ENCODE measurements around the gene NBDY. TPM values are rescaled to one million over a fixed set of nuclear protein-coding genes. Genes with fewer than 3 reads are reported as not detected.
"Not testable (repeated sequence)": the region's sequence is repeated elsewhere in the genome, so short reads cannot be mapped to it uniquely, and the experiment has no call there.

Gene NBDY
- total and polyA plus RNA-seq, 4 donors: 0.84 to 10.4 (median 5.2) TPM

DNA sequence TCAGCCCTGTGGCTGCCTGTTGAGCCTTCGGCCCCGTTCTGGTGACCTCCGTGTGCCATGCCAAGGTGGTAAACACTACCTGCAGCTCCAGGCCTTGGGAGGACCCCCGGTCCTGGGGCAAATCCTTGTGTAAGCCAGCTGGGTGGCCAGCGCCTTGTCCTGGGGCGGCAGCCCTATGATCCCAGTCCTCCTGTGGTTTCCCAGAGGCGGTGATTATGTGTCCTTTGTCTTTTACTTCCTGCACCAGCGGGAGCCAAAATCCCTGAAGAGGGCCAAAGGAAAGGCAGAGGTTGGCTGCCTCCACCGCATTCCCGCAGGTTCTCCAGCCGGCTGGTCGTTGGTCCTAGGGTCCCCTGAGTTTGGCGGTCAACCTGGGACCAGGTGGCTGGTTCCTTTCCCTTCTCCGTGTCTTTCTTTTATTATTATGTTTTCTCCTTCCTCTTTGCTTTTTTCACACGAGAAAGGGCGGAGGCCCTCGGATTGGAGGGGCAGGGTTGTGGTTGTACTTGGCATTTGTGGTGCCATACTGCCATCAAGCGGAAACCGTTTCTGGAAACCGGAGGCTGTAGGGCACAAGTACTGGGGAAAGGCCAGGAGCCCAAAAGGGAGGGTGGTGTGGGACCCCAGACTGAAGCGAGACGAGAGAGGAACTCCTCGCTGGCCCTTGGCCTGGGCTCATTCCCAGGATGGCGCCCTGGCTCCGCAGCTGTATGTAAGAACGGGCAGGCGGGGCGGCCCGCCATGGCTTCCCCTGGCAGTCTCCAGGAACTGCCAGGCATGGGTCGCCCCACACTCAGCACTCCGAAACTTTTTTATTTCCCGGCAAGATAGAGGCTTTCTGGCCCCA lies 43.9 kb downstream of the NBDY start:
- H3K4me1 ChIP-seq (ENCODE audit: control insufficient read depth in 4 of 4, insufficient read depth in 4 of 4, low read length in 3 of 4); H3K4me3 ChIP-seq (ENCODE audit: low read depth in 1 of 3, low read length in 3 of 3); H3K9me3 ChIP-seq (ENCODE audit: control insufficient read depth in 4 of 4, low read length in 3 of 4); H3K9ac ChIP-seq (ENCODE audit: low read depth in 1 of 2, low read length in 2 of 2); DNase-seq (ENCODE audit: low spot score); H3K27me3 ChIP-seq (ENCODE audit: control insufficient read depth in 4 of 4, insufficient read depth in 4 of 4, low read length in 3 of 4); H3K27ac ChIP-seq (ENCODE audit: low read depth in 1 of 2, low read length in 2 of 2); H3K36me3 ChIP-seq (ENCODE audit: control insufficient read depth in 4 of 4, insufficient read depth in 3 of 4, low read depth in 1 of 4, low read length in 3 of 4): not testable (repeated sequence)
- WGBS: no CpG with 5 or more reads among the region's 32 CpGs

DNA sequence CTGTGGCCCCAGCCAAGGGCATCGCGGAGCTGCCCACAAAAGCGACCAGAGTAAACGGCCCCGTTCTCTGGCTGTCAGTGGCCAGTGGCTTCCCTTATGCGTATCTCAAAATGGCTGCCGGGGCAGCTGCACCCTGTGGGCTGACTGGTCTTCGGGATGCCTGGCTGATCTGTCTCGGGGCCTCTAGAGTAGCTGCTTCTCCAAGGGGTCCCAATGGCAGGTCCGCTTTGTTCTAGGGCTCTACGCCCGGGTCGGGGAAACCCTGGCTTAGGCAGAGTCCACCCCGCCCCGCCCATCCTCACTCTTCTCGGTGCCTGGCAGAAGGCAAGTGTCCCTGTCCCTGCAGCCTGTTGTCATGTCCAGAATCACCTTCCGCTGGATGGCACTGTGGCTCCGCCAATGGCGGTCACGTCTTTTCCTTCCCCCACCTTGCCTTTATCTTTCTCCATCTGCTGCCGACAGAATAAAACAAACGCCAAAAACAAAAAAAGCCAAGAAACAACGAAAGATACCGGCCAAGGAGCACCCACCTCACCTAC lies 44.5 kb downstream of the NBDY start:
- not testable (repeated sequence) for H3K27ac ChIP-seq (ENCODE audit: low read depth in 1 of 2, low read length in 2 of 2); H3K9ac ChIP-seq (ENCODE audit: low read depth in 1 of 2, low read length in 2 of 2); H3K4me1 ChIP-seq (ENCODE audit: control insufficient read depth in 4 of 4, insufficient read depth in 4 of 4, low read length in 3 of 4); H3K36me3 ChIP-seq (ENCODE audit: control insufficient read depth in 4 of 4, insufficient read depth in 3 of 4, low read depth in 1 of 4, low read length in 3 of 4); H3K4me3 ChIP-seq (ENCODE audit: low read depth in 1 of 3, low read length in 3 of 3); H3K27me3 ChIP-seq (ENCODE audit: control insufficient read depth in 4 of 4, insufficient read depth in 4 of 4, low read length in 3 of 4); H3K9me3 ChIP-seq (ENCODE audit: control insufficient read depth in 4 of 4, low read length in 3 of 4); DNase-seq (ENCODE audit: low spot score)
- no CpG with 5 or more reads among the region's 24 CpGs for WGBS

DNA sequence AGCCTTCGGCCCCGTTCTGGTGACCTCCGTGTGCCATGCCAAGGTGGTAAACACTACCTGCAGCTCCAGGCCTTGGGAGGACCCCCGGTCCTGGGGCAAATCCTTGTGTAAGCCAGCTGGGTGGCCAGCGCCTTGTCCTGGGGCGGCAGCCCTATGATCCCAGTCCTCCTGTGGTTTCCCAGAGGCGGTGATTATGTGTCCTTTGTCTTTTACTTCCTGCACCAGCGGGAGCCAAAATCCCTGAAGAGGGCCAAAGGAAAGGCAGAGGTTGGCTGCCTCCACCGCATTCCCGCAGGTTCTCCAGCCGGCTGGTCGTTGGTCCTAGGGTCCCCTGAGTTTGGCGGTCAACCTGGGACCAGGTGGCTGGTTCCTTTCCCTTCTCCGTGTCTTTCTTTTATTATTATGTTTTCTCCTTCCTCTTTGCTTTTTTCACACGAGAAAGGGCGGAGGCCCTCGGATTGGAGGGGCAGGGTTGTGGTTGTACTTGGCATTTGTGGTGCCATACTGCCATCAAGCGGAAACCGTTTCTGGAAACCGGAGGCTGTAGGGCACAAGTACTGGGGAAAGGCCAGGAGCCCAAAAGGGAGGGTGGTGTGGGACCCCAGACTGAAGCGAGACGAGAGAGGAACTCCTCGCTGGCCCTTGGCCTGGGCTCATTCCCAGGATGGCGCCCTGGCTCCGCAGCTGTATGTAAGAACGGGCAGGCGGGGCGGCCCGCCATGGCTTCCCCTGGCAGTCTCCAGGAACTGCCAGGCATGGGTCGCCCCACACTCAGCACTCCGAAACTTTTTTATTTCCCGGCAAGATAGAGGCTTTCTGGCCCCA lies 49.3 kb downstream of the NBDY start:
- not testable (repeated sequence) for DNase-seq (ENCODE audit: low spot score); H3K9me3 ChIP-seq (ENCODE audit: control insufficient read depth in 4 of 4, low read length in 3 of 4); H3K36me3 ChIP-seq (ENCODE audit: control insufficient read depth in 4 of 4, insufficient read depth in 3 of 4, low read depth in 1 of 4, low read length in 3 of 4); H3K4me3 ChIP-seq (ENCODE audit: low read depth in 1 of 3, low read length in 3 of 3); H3K9ac ChIP-seq (ENCODE audit: low read depth in 1 of 2, low read length in 2 of 2); H3K27me3 ChIP-seq (ENCODE audit: control insufficient read depth in 4 of 4, insufficient read depth in 4 of 4, low read length in 3 of 4); H3K27ac ChIP-seq (ENCODE audit: low read depth in 1 of 2, low read length in 2 of 2)
- peaks cover 2 to 15% (median 10%) of the 10 kb centered on the region in 4 donors for H3K4me1 ChIP-seq (ENCODE audit: control insufficient read depth in 4 of 4, insufficient read depth in 4 of 4, low read length in 3 of 4)
- WGBS: no CpG with 5 or more reads among the region's 32 CpGs

DNA sequence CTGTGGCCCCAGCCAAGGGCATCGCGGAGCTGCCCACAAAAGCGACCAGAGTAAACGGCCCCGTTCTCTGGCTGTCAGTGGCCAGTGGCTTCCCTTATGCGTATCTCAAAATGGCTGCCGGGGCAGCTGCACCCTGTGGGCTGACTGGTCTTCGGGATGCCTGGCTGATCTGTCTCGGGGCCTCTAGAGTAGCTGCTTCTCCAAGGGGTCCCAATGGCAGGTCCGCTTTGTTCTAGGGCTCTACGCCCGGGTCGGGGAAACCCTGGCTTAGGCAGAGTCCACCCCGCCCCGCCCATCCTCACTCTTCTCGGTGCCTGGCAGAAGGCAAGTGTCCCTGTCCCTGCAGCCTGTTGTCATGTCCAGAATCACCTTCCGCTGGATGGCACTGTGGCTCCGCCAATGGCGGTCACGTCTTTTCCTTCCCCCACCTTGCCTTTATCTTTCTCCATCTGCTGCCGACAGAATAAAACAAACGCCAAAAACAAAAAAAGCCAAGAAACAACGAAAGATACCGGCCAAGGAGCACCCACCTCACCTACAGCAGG lies 50.0 kb downstream of the NBDY start:
- not testable (repeated sequence) for DNase-seq (ENCODE audit: low spot score); H3K9ac ChIP-seq (ENCODE audit: low read depth in 1 of 2, low read length in 2 of 2); H3K36me3 ChIP-seq (ENCODE audit: control insufficient read depth in 4 of 4, insufficient read depth in 3 of 4, low read depth in 1 of 4, low read length in 3 of 4); H3K4me3 ChIP-seq (ENCODE audit: low read depth in 1 of 3, low read length in 3 of 3); H3K9me3 ChIP-seq (ENCODE audit: control insufficient read depth in 4 of 4, low read length in 3 of 4); H3K27ac ChIP-seq (ENCODE audit: low read depth in 1 of 2, low read length in 2 of 2); H3K27me3 ChIP-seq (ENCODE audit: control insufficient read depth in 4 of 4, insufficient read depth in 4 of 4, low read length in 3 of 4)
- WGBS: no CpG with 5 or more reads among the region's 24 CpGs
- peaks cover 2 to 20% (median 14%) of the 10 kb centered on the region in 4 donors for H3K4me1 ChIP-seq (ENCODE audit: control insufficient read depth in 4 of 4, insufficient read depth in 4 of 4, low read length in 3 of 4)

DNA sequence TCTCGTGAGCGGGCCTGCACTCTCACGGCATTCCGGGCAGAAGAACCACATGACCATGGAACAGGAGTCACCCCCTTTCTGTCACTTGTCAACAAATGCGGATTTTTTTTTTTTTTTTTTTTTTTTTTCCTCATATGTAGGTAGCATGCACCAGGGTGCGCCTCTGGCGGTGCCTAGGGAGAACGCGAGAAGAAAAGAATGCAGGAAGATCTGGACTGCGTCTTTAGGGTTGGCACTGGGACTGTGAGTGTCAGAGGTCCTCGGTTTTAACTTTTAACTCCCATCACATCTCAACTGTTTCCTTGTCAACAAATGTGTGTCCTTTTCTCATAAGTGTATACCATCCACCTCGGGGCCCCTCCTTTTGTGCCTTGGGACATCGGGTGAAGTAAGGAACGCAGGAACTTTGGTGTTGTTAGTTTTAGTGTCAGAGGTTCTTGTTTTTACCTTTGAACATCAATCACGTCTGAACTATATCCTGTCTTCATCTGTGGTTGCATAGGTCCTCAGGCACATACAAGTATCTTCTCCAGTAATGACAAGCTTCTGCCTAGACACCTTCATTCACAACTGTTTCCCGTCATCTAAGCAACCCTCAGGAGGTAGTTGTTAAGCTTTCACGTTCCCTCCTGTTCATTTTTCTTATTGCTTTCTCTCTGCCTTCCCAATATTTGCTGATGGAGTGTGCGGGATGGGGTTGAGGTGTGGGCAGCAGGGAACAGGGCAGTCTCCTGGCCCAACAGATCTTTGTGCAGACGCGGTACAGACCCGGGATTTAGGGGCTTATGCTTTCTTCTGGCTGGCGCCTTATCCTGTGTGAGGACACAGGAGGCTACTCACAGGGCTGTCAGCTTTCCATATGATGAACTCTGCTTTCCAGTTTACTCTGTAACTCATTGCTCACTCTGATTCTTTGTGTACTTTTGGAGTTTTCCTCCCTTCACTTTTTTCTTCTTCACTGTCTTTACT lies 51.9 kb downstream of the NBDY start:
- not testable (repeated sequence) for H3K9ac ChIP-seq (ENCODE audit: low read depth in 1 of 2, low read length in 2 of 2); H3K27me3 ChIP-seq (ENCODE audit: control insufficient read depth in 4 of 4, insufficient read depth in 4 of 4, low read length in 3 of 4); H3K9me3 ChIP-seq (ENCODE audit: control insufficient read depth in 4 of 4, low read length in 3 of 4); H3K36me3 ChIP-seq (ENCODE audit: control insufficient read depth in 4 of 4, insufficient read depth in 3 of 4, low read depth in 1 of 4, low read length in 3 of 4); H3K27ac ChIP-seq (ENCODE audit: low read depth in 1 of 2, low read length in 2 of 2); H3K4me3 ChIP-seq (ENCODE audit: low read depth in 1 of 3, low read length in 3 of 3); DNase-seq (ENCODE audit: low spot score)
- 87% methylated on average over 12 of the region's 22 CpGs for WGBS
- peaks cover 2 to 20% (median 14%) of the 10 kb centered on the region in 4 donors for H3K4me1 ChIP-seq (ENCODE audit: control insufficient read depth in 4 of 4, insufficient read depth in 4 of 4, low read length in 3 of 4)
